UCSD-AML1 (cell line): ENCODE measurements around the gene GAGE12G.
"Not testable (repeated sequence)": the region's sequence is repeated elsewhere in the genome, so short reads cannot be mapped to it uniquely, and the experiment has no call there.

ENCODE experiments used
- DNase-seq: peaks from one replicate; lab custom pipeline; 2025; ENCODE audit not compliant: unreplicated experiment; lab: John Stamatoyannopoulos, UW

Gene GAGE12G

GRCh38 chrX:49570100-49570499 is at the start of gene GAGE12G:
GAGE12G (plus strand) TSS chrX:49570400; CDS start chrX:49571555, 1,155 bp downstream.
- not testable (repeated sequence) for DNase-seq

GRCh38 chrX:49531877-49532276 is 38.3 kb upstream of the GAGE12G start, which contains the start of gene GAGE12C:
GAGE12C (plus strand) TSS chrX:49532177; CDS start chrX:49533332, 1,155 bp downstream.
- DNase-seq, result not testable (repeated sequence)

- DNase-seq, result not testable (repeated sequence)
Observed at GRCh38 chrX:49541433-49541832, 28.8 kb upstream of the GAGE12G start, which contains the start of gene GAGE12D. GAGE12D (plus strand) TSS chrX:49541733; CDS start chrX:49542888, 1,155 bp downstream.

- not testable (repeated sequence) for DNase-seq
Observed at GRCh38 chrX:49550989-49551388, 19.2 kb upstream of the GAGE12G start, which contains the start of gene GAGE12E. GAGE12E (plus strand) TSS chrX:49551289; CDS start chrX:49552444, 1,155 bp downstream.

GRCh38 chrX:49560542-49560941 is 9.7 kb upstream of the GAGE12G start, which contains the start of gene GAGE12F:
GAGE12F (plus strand) TSS chrX:49560842; CDS start chrX:49561997, 1,155 bp downstream.
- not testable (repeated sequence) for DNase-seq

GRCh38 chrX:49568728-49569127 is 1.5 kb upstream of the GAGE12G start:
- not testable (repeated sequence) for DNase-seq

GRCh38 chrX:49569152-49569551 is 1.0 kb upstream of the GAGE12G start:
- DNase-seq, result not testable (repeated sequence)

- not testable (repeated sequence) for DNase-seq
Observed at GRCh38 chrX:49579649-49580048, 9.4 kb downstream of the GAGE12G start, which contains the start of gene GAGE12H. GAGE12H (plus strand) TSS chrX:49579949; CDS start chrX:49581104, 1,155 bp downstream.

- not testable (repeated sequence) for DNase-seq
Observed at GRCh38 chrX:49589196-49589595, 19.0 kb downstream of the GAGE12G start, which contains the start of gene GAGE2A. GAGE2A (plus strand) TSS chrX:49589496; CDS start chrX:49590651, 1,155 bp downstream.

GRCh38 chrX:49589769-49590478 is 19.7 kb downstream of the GAGE12G start:
- DNase-seq, result not testable (repeated sequence)

- not testable (repeated sequence) for DNase-seq
Observed at GRCh38 chrX:49590488-49590887, 20.3 kb downstream of the GAGE12G start.

GRCh38 chrX:49598720-49599119 is 28.5 kb downstream of the GAGE12G start, which contains the start of gene GAGE1:
GAGE1 (plus strand) TSS chrX:49599020; CDS start chrX:49600175, 1,155 bp downstream.
- DNase-seq, result not testable (repeated sequence)

GRCh38 chrX:49610718-49611310 is 40.6 kb downstream of the GAGE12G start:
- no peak for DNase-seq

- no peak for DNase-seq
Observed at GRCh38 chrX:49618574-49618973, 48.4 kb downstream of the GAGE12G start.
